HL-60/S4 treated with phorbol 12-myristate 13-acetate at 8.2 ng/mL for 4 days and 3 days (cell line): Measurements from ENCODE around the gene ORMDL3.
"Not testable (repeated sequence)": the region's sequence is repeated elsewhere in the genome, so short reads cannot be mapped to it uniquely, and the experiment has no call there.

Experiments
- in situ Hi-C: fragments of 300-500 bp; cut with MboI; formaldehyde crosslinking; loops from 2 replicates; pipeline ENCODE4 v1.15.0; 2022; ENCODE audit warnings: low sequenced_read_pairs

ORMDL3 gene

GRCh38 chr17:39925282-39926134 lies 1.9 kb downstream of the ORMDL3 start:
- in situ Hi-C loops = no loop called here

DNA sequence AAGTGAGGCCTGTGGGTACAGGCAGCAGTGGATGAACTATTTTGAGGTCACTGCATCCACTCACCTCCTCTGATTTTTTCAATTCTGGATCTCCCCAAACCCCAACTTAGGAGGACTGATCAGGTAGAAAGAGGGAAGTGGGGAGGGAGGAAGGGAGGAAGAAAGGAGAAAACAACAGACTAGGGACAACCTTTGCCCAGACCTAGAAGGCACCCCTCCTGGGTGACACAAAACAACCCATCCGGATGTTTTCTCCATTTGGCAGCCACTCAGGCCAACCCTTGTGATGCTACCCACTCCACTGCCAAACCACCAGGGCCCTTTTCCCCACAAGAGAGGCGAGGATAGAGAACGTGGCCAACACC lies 2.7 kb downstream of the ORMDL3 start:
- in situ Hi-C loops = no loop called here

- in situ Hi-C loops = no loop called here
Observed at GRCh38 chr17:39923836-39924690, 3.3 kb downstream of the ORMDL3 start.

- in situ Hi-C loops = no loop called here
Observed at GRCh38 chr17:39923230-39923629, 4.2 kb downstream of the ORMDL3 start.

GRCh38 chr17:39922006-39922405 lies 5.4 kb downstream of the ORMDL3 start:
- in situ Hi-C loops = no loop called here

GRCh38 chr17:39921323-39921722 lies 6.1 kb downstream of the ORMDL3 start:
- in situ Hi-C loops = no loop called here

GRCh38 chr17:39920218-39921210 lies 6.9 kb downstream of the ORMDL3 start:
- in situ Hi-C loops = no loop called here

- in situ Hi-C loops = no loop called here
Observed at GRCh38 chr17:39919087-39919683, 8.2 kb downstream of the ORMDL3 start.

DNA sequence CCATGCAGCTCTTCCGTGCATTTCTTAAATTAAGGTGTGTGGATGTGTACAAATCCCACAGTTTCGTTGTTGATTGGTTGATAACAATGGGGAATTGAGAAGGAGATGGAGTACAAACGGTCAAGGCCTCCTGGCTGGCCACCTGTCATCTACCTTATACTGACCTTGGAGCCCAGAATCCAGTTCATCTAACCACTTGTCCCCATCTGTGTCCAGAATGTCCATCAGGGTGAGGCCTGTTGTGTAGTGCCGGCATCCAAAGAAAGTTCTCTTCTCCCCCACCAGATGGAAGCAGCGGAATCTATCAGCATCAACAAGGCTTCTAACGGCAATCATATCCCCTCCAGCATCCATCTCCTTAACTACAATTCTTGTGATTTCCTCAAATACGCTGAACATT lies 10.5 kb downstream of the ORMDL3 start:
- in situ Hi-C loops = no loop called here

DNA sequence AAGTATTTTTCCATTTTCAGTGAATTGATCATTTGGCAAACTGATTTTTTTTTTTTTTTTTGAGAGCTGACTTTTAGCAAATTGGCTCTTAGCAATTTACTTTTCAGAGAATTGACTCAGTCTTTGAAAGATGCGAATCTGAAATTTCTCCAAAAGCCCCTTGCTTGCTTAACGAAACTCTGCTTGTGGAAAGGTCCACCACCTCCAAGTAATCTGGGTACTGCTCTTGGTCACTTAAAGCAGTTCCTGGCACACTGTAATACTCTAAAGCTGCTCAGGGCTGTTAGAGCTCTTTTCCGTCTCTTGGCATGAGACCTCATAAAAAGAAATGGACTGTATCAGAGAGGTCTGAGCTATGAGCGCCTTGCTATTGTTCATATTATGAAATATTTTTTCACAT lies 11.8 kb downstream of the ORMDL3 start:
- in situ Hi-C loops = no loop called here

DNA sequence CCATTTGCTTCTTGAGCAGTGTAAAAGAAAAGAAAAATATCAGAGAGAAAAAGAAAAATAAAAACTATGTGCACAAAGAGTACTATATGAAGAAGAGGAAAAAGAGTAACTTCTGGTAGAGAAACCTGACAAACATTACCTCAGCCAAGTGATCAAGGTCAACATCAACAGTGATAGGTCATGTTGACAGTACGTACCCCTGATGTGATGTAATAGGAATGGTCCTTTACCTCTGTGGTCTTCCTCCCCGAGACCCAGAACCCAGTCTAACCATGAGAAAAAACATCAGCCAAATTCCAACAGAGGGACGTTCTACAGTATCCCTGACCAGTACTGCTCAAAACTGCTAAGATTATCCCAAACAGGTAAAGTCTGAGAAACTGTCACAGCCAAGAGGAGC lies 13.4 kb downstream of the ORMDL3 start:
- in situ Hi-C loops = no loop called here

DNA sequence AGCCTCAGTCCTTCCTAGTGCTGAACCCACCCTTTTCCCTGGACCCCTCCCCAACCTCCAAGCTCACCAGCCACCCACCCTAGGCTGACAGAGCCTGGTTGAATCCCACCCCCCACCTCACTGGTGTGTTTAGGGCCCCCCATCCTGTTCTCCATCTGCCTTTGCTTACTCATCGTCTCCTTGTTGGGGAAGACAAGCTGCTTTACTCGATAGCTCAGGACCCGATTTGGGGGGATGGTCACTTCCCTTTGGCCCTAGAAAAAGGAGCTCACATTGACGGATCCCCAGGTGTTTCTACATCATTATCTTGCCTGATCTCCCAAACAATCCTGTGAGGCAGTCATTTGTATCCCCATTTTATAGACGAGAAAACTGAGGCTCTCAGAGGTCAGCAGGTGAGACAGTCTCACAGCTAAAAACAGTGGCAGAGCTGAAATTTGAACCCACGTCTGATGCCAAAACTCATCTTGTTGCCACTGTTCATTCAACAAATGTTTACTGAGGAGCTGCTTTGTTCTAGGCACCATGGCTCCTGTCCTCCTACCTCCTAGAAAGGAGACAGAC lies 18.5 kb downstream of the ORMDL3 start:
- in situ Hi-C loops = no loop called here

- in situ Hi-C loops = no loop called here
Observed at GRCh38 chr17:39904990-39905288, 22.5 kb downstream of the ORMDL3 start.

GRCh38 chr17:39903158-39903884 lies 24.1 kb downstream of the ORMDL3 start:
- in situ Hi-C loops = no loop called here

- in situ Hi-C loops = not testable (repeated sequence)
Observed at GRCh38 chr17:39902027-39902426, 25.4 kb downstream of the ORMDL3 start.

DNA sequence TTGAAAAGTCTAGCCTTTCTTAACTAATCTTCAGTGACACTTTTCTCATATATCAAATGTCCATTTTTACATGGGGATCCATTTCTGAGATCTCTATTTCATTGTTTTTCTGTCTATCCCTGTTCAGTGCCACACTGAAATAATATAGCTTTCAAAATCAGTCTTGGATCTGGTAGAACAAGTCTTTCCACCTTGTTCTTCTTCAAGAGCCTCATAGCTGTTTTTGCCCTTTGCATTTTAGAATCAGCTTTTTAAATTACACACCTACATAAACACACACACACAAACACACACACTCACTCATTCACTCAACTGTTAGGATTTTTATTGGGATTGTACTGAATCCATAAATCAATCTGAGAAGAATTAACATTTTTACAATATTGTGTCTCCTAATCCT lies 28.2 kb downstream of the ORMDL3 start:
- in situ Hi-C loops = no loop called here

DNA sequence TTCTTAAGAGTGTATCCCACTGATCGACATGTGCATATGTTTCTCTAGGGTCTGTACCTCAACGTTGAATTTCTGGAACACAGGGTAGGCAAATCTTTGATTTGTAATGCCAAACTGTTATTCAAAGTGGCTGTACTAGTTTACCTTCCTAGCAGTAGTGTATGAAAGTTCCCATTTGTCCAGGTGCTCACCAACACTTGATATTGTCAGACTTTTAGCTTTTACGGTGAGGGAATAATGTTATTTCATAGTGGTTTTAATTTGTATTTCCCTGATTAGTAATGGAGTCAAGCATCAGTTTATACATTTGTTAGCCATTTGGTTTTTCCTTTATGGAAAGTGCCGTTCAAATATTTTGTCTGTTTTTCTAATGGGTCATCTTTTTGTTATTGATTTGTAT lies 29.3 kb downstream of the ORMDL3 start:
- in situ Hi-C loops = no loop called here

DNA sequence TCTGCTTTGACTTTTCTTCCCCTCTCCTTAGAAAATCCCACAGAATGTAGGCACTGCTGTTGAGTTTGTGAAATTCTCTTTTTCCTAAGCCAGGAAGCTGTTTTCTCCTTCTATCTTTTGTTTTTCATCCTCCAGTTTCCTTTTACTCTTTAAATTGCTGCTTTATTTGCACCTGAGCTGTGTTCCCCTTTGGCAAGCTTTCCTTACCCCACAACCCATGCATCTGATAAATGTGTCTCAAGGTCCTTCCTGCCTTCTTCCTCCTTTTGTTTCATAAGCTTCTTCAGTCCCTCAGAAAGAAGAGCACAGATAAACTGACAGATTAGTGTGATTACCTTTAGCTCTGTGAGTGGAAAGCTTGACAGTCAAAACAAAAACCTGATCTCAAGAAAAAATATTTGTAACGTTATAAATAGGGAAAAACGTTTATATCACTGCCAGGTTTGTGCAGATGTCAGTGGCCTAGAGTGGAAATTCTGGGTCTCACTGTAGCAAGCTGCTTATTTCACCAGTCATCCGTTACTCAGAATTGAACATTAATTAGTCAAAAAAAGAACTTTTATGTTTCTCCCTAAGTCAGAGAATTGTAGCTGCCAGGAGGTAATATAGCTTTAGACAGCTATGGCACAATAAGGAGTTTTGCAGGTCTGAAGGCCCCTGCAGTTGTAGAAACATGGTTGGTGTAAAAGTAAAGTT lies 32.6 kb downstream of the ORMDL3 start:
- in situ Hi-C loops = no loop called here

GRCh38 chr17:39889200-39889599 lies 38.2 kb downstream of the ORMDL3 start:
- in situ Hi-C loops = no loop called here
